ENCODE results near the gene SLC27A4.

Gene SLC27A4

DNA sequence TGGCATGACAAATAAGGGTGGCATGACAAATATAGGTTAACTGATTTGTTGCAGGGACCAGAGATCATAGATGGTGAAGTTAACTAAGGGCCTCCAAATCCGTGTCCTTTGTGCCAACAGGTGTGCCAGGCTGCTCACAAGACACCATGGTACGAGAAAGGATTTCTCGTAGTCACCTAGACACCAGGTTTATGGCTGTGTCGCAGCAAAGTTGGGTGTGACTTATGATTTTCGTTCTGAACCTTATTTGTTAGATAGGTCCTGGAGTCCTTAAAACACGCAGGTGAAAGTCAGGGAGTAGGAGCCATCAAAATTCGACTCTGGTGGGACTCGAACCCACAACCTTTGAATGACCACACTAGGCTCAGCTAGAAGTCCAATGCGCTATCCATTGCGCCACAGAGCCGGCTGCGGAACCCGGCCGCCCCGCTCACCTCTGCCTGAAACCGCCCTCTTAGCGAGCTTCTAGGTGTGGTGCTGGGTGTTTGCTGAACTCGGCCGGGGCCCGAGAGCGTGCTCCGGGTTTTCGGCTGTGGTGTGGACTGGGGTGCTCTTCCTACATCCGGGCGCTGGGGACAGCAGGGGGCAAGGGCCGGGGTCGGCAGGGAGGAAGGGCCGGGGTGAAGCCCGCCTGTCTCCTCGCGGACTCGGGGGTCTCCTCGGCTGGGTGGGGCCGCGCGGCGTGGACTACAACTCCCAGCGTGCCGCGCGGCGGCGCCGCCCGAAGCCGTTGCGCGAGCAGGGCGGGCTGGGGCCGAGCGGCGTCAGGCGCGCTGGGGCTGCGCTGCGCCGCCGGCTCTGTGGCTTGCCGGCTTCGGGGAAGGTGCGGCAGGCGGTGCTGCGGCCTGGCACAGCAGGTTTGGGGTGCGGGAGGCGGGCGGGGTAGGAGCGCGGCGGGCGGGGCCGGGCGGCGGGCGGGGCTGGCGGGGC is at the start of gene SLC27A4:
SLC27A4 (plus strand) TSS at position 767 of the 930 bp plus-strand sequence. CDS start 2,606 bp downstream, outside the sequence.
- no peak for DNase-seq

DNA sequence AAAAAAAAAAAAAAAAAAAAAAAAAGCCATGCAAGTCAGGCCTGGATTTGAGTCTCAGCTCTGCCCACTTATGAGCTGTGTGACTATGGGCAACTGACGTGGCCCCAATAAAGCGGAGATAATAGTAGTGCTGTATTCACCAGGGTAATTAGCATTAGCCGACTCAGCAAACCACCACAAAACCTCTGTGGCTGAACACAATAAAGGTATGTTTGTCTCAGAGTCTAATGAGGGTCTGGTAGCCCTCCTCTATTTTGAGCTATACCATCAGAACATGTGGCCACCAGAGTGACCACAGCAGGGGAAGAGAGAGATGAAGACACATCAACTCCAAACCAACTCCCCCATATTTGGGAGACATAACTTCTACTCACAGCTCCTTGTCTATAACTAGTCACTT is 48.3 kb upstream of the SLC27A4 start:
- no peak for DNase-seq

DNA sequence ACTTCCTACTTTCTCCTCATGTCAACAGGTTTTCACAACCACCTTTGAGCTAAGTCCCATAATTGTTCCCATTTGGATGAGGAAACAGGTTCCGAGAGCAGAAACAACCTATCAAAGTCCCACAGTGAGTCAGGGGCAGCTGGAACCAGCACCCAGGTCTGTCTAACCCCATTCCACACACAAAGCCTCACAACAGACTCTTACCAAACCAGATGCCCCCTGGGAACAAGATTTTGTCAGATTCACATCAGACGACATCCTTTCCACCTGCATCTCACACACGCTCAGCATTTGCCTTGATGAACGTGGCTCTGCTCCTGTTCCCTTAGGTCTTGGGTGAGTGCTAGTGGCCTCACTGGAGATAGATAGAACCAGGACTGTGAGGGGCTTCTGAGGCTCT is 47.2 kb upstream of the SLC27A4 start:
- no peak for DNase-seq

DNA sequence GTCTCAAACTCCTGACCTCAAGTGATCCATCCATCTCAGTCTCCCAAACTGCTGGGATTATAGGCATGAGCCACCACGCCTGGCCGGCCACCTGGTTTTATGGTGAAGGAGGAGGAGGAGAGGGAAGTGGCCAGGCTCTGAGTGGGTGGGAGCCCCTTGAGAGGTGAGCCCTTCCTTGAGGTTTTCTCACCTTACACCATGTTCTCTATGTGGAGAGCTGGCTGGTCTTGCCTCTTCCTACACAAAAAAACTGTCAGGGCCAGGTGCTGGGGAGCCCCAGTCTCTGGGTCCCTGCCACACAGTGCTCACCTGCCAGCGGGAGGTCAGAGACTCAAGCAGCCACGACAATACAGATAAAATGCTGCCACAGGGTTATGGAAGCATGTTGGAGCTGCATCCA is 46.2 kb upstream of the SLC27A4 start:
- no peak for DNase-seq

DNA sequence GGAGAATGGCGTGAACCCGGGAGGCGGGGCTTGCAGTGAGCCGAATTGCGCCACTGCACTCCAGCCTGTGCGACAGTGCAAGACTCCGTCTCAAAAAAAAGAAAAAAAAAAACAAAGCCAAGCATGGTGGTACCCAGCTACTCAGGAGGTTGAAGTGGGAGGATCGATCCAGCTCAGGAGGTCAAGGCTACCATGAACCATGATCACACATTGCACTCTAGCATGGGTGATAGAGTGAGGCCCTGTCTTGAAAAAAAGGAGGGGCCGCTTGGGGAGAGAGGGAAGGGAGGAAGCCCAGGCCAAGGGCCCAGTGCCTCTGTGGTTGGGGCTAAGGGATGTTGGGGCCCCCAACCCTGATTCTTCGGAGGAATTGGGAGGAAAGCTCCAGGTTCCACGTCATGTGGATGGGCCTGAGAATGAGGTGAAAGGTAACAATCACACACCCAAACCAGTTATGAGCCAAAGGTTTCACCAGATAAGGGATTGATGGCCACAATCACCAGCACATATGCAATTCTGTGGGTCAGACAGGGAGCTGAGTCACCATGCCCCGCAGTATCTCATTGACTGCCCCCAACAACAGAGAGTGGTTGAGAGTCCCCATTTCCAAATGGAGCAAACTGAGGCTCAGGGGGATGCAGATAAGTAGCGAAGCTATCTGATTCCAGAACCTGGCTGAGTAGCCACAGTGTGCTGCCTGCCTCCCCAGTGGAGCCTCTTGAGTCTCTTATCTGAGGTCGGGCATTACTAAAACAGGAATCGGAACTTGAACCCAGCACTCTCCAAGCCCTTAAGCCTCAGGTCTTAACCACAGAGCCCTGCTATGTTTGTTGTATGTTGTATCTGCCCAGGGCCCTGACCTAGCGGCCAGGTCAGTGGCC is 43.7 kb upstream of the SLC27A4 start:
- DNase-seq, result no peak

DNA sequence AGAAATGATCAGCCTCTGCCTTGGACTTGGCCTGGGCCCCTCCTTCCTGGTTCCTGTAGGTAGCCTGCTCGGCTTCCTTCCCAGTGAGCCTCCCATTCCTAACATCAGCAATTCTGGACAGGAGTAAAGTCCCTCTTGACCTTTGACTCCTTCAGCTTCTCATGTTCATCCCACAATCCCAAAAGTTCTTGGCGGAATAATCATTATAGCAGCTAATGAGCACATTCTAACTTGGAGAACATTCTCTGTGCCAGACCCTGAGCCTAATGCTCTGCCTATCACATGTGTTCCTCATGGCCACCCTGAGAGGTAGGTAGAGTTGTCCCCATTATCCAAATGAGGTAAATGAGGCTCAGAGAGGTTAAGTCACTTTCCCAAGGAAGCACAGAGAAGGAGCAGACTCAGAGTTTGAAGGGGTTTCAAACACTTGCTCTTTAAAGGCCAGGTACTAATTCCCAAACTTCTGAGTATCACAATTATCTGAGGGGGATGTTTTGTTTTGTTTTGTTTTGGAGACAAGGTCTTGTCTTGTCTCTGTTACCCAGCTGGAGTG is 43.0 kb upstream of the SLC27A4 start:
- no peak for DNase-seq

DNA sequence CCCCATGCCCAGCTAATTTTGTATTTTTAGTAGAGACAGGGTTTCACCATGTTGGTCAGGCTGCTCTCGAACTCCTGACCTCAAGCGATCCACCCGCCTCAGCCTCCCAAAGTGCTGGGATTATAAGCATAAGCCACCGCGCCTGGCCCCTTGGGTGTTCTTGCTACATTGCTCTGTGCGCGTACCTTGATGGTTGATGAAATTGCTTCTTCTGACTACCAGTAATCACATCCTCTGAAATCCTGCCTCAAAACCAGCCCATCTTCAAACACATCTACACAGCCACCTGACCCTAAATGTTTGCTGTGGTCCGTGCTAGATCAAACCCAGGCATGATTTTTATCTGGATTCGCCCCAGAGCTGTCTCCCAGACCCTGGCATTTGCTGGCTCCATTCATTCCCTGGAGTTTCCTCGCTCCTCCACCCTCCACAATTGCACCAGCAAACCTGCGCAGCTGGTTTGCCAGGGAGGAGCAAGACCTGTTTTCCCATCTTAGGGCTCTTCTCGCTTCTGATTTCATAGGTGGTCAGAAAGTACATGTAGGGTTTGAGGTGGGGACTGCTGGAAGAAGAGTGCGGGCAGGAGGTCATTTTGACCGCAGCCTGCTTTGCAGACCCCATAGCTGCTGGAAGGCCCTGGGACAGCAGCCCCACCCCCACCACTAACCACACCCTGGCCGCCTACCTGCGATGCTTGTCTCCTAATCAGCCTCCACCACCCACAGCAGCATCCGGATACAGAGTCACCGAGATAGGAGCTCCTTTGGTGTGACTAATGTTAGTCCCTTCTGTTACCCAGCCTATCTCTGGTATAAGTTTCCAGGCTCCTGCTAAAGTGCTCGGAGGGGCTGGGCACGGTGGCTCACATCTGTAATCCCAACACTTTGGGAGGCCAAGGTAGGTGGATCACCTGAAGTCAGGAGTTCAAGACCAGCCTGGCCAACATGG is 41.5 kb upstream of the SLC27A4 start:
- no peak for DNase-seq

DNA sequence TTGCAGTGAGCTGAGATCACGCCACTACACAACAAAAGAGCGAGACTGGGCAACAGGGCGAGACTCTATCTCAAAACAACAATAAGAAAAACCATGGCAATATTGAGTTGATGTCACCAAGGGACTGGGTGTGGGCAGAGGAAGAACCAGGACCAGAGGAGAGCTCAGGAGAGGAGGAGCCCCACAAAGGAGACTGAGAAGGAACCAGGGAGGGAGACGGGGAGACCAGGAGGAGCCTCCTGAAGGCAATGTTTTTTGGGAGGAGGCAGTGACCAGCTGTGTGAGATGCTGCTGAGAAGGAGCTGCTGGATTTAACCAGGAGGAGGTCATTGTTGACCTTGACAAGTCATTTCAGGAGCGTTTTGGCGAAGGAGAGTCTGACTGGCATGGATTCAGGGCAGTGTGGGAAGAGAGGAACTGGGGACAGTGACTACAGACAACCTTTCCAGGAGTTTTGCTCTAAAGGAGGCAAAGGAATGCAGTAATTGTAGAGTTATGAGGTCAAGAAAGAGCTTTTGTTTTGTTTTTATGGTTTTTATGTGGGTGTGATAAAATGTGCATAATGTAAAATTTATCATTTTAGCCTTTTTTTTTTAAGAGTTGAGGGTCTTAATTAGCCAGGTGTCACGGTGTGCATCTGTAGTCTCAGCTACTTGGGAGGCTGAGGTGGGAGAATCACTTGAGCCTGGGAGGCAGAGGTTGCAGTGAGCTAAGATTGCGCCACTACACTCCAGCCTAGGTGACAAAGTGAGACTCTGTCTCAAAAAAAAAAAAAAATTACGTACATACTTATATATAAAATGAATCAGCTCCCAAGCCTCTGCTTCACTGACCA is 36.0 kb upstream of the SLC27A4 start:
- no peak for DNase-seq

DNA sequence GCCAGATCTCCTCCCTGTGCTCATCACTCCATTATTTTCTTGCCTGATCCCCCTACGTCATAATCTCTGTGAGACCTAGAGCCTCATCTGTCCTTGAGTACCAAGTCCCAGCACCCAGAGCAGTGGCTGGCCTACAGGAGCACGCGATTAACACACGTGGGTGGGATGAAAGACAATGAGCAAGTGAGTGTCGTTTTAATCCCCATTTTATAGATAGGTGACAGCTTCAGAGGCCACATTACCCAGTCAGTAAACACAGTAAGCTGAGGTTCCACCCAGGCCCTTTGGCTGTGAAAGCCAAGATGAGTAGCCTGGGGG is 35.4 kb upstream of the SLC27A4 start:
- no peak for DNase-seq

DNA sequence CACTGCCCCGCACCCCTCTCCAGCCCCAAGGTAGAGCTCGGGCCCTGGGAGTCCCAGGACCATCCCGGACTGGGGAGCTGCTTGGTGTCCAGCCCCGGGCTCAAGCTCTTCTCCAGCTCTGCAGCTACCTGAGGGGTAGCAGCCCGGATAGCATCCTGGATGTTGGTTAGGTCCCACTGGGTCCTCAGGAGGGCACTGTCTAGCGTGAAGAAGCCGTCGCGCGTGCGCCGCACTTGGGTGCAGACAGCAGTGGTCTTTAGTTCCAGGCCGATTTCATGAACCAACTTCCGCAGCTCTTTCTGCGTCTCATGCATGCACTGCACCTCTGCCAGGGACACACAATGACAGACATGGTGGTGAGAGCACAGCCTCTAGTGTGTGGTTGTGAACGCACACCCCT is 30.8 kb upstream of the SLC27A4 start:
- DNase-seq, result no peak

DNA sequence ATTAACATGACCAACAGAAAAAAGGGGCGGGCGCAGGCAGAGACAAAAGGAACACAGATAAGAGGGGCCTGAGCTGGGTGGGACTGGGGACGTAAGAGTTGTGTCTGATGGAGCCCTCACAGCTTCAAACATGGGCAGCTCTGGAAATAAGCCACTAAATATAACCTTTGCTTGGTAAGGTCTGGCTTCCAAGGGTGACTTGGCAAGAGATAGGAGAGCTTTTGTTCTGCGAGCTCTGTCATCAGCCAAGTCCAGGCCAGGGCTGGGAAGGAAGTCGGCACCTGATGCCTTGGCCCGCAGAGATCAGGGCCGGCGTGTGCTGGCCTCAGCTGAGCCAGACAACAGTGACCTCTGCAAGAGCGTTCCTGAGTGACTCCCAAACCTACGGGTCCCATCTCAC is 29.9 kb upstream of the SLC27A4 start:
- DNase-seq, result no peak

DNA sequence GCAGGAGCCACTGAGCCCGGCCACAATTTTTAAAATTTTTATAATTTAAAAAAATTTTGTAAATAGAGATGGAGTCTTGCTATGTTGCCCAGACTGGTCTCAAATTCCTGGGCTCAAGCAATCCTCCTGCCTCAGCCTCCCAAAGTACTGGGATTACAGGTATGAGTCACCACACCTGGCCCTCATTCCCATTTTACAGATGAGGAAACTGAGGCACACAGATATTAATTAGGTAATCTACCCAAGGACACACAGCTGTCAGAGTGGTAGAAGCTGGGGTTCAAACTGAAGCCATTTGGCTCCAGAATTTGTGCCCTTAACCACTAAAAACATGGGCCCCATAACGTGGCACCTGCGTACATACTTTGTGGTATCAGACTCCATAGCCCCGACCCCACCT is 25.6 kb upstream of the SLC27A4 start:
- no peak for DNase-seq

DNA sequence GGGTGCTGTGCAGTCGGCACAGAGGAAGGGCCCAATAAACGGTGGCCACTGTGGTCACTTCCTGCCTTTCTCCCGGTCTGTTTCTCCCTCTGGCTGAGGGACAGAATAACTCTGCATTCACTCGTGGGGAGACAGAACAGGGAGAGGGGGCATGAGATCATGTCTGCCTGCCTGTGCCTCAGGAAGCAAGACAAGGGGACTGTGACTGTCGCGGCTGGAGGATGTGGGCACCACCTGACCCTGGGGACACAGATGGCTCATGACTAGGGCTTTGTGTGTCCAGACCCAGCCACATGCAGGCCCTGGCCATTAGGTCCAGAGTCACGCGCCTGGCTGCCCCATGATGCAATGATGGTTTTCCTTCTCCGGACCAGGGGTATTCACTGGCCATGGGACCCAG is 23.9 kb upstream of the SLC27A4 start:
- DNase-seq, result no peak

DNA sequence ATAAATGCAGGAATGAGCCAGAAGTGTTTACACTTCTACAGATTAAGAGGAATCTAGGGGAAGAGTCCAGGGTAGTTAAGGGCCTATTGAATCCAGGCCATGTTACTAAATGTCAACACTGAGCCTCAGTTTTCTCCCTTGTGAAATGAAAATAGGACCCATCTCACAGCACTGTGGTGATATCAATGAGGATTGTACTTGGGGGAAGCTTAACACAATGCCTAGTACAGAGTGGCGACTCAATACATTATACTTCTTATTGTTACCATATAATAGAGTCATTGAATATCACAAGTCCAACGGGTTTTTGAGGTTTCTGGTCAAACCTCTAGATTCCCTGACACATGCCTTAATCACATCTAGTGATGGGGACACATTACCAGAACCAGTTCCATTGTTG is 22.7 kb upstream of the SLC27A4 start:
- no peak for DNase-seq

DNA sequence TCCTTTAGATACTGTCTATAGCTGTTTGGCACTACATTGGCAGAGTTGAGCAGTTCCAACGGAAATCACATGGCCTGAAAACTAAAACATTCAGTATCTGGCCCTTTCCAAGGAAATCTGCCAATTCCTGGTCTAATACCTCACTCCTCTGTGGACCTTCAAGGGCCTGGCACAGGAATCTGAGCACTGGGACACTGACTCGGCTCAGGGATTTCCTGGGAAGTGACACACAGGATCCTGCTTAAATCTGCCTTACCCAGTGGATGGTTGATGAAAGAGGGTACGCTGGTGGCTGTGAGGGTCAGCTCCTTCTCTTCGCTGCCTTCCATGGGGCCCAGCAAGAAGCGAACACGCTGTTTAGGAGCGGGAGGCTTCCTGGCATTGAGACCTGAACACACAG is 19.0 kb upstream of the SLC27A4 start:
- no peak for DNase-seq

DNA sequence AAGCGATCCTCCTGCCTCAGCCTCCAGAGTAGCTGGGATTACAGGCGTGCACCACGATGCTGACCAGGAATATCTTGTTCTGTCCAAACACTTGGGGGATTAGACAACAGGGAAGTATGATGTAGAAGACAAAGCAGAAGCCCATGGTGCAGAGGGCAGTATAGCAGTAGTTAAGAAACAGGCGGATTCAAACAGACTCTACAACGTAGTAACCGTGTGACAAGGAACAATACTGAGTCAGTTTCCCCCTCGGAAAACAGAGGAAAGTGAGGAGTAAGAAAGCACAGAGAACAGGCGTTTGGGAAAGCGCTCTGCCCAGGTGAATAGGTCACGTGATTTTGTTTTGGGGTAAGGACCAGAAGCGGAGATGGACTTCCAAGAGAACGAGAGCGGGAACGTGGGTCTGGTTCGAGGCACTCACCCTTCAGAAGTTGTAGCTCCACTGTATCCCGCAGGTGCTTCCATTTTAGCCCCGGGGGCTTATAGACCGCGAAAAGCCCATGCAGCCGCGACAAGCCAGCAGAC is 18.4 kb upstream of the SLC27A4 start:
- DNase-seq, result no peak

DNA sequence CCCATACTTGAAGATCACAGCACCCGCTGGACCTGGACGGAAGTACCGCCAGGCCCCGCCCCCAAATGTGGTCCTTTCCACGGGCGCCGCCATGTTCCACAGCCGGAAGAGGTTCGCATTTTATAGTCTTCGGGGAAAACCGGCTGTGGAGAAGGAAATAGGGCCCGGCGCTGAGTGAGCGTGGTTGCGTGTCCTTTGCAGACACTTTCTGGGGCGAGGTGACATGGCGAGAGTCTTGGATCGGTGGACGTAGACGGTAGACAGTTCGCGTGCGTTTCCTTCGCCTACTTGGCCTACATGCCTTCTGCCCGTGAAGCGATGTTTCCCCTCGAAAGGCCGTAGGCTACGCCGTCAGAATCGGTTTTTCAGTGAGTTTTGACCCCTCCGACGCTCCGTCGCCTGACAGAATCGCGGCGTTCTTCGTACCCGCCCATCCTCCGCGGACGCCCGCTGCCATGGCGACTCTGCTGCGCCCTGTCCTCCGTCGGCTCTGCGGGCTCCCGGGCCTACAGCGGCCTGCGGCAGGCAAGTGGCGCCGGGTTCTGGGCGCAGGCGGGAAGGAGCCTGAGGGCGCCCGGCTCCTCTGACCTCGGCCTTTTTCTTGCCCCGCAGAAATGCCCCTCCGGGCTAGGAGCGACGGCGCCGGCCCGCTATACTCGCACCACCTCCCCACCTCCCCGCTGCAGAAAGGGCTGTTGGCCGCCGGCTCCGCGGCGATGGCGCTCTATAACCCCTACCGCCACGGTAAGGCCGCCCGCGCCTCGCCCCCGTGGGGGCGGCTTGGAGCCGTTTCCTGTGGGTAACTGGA is 17.7 kb upstream of the SLC27A4 start, which contains the start of the genes COQ4 and TRUB2:
COQ4 (plus strand) TSS at position 436 of the 808 bp plus-strand sequence; CDS start at position 456, 20 bp downstream.
TRUB2 (minus strand) TSS at position 44 of the 808 bp plus-strand sequence; CDS start at position 5, 39 bp downstream.
- no peak for DNase-seq

DNA sequence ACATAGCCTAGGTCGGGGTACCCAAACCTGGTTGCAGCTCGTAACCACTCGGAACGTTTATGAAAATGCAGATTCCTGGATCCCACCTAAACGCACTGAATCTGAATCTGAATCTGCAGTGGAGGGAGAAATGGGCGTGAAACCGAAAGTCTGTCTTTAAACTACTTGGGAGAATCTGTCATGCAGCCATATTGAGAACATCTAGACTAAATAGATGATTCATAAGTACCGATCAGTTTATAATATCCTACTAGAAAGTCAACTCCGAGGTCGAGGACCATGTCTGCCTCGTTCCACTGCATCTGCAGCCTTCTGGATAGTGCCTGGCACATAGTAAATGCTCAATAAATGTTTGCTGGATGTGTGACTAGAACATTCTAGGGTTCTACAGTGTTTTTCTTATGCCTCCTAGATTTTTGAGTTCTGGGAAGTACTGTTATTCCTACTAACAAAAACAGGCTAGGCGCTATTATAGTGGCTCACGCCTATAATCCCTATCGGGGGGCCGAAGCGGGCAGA is 17.1 kb upstream of the SLC27A4 start:
- DNase-seq, result no peak

DNA sequence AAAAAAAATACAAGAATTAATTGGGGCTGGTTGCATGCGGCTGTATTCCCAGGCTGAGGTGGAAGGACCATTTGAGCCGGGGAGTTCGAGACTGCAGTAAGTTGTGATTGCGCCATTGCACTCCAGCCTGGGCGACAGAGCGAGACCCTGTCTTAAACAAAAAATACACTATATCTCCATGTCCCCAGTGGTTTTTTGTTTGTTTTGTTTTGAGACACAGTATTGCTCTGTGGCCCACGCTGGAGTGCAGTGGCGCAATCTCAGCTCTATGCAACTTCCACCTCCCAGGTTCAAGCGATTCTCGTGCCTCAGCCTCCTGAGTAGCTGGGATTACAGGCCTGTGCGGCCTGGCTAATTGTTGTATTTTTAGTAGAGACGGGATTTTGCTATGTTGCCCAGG is 16.5 kb upstream of the SLC27A4 start:
- no peak for DNase-seq

DNA sequence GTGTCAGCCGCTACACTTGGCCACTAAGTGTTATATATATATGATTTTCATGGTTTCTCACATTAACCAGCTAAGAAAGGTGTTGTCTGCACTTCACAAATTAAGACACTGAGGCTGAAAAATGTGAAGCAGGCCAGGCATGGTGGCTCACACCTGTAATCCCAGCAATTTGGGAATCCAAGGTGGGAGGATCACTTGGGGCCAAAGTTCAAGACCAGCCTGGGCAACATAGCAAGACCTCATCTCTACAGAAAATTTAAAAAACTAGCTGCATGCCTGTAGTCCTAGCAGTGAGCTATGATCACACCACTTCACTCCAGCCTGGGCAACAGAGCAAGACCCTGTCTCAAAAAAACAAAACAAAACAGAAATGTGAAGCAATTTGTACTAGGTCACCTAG is 15.9 kb upstream of the SLC27A4 start:
- no peak for DNase-seq
